Measurements from ENCODE around the gene LRIT3.
"Not testable (repeated sequence)": the region's sequence is repeated elsewhere in the genome, so short reads cannot be mapped to it uniquely, and the experiment has no call there.

Gene LRIT3

DNA sequence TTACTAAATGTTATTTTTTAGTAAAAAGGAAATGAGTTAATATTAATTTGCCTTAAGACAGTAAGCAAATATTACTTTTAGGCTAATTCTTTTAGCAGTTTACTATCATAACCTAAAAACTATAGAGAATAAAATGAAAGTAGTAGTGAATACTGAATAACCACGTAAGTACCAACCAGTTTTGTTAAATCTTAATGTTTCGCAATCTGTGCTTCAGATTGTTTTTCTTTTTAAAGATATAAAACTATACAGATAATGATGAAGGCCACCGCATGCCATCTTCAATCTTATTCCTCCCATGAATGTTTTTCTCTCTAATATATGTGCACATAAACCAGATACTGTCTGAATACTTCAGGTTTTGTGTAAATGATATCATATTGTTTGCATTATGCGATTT lies 14.2 kb upstream of the LRIT3 start:
- H3K4me3 ChIP-seq (ENCODE audit: low read depth, low read length) = no peak overlapping the region
- no peak for DNase-seq
- no peaks in the 10 kb centered on the region for H3K9me3 ChIP-seq
- TF ChIP-seq, protein P1, sequence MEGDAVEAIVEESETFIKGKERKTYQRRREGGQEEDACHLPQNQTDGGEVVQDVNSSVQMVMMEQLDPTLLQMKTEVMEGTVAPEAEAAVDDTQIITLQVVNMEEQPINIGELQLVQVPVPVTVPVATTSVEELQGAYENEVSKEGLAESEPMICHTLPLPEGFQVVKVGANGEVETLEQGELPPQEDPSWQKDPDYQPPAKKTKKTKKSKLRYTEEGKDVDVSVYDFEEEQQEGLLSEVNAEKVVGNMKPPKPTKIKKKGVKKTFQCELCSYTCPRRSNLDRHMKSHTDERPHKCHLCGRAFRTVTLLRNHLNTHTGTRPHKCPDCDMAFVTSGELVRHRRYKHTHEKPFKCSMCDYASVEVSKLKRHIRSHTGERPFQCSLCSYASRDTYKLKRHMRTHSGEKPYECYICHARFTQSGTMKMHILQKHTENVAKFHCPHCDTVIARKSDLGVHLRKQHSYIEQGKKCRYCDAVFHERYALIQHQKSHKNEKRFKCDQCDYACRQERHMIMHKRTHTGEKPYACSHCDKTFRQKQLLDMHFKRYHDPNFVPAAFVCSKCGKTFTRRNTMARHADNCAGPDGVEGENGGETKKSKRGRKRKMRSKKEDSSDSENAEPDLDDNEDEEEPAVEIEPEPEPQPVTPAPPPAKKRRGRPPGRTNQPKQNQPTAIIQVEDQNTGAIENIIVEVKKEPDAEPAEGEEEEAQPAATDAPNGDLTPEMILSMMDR (IDR thresholded peaks at IDR 0.05; ENCODE audit: low read depth, low read length) = no peak
- H3K27me3 ChIP-seq = no peaks in the 10 kb centered on the region
- no peaks in the 10 kb centered on the region for H3K4me1 ChIP-seq
- H3K36me3 ChIP-seq = no peaks in the 10 kb centered on the region

DNA sequence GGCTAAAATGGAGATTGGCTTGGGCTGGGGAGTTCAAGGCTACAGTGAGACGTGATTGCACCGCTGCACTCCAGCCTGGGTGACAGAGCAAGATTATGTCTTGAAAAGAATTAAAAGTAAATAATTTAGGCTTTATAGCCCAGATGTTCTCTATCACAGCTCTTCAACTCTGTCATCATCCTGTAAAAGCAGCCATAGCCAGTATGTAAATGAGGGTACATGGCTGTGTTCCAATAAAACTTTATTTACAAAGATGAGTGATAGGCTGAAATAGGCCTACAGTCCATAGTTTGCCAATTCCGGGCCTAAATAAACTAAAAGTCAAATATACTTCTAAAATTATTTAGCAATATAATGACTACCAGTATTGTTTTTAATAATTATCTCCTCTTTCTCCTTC lies 10.9 kb upstream of the LRIT3 start:
- TF ChIP-seq, protein P1 (IDR thresholded peaks at IDR 0.05; ENCODE audit: low read depth, low read length) = no peak
- Histone ChIP-seq H3K9me3 (no peaks in the 10 kb centered on the region), H3K27me3 (no peaks in the 10 kb centered on the region), H3K36me3 (no peaks in the 10 kb centered on the region), H3K4me1 (no peaks in the 10 kb centered on the region), H3K4me3 (ENCODE audit: low read depth, low read length) (no peak overlapping the region)
- DNase-seq = no peak

DNA sequence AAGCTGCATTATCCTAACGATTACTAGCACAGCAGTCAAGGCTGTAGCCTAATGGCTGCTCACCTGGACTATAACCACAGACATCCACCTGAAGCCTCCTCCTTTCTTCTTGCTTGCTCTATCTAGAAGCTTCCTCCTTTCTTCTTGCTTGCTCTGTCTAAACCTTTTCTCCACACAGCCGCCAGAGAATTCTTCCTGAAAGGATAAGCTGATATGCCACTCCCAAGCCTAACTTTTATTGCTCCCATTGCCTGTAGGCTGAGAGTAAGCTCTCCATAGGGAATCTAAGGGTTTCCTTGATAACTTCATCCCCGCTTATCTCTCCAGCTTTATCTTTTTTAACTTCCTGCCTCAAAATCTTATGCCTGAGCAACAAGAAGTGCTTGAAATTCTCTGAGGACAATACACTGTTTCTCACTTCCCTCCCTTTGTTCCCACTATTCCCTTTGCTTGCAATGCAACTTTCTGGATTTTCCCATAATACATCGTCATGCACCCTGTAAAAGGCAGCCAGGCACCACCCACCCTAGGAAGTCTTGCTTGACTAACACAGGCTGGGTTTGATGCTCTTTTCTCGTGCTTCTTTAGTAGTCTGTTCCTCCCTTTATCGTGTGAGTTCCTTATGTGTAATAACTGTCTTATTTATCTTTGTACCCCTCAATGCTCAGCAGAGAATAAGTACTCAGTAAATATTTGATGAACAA lies 1.4 kb upstream of the LRIT3 start:
- no peak overlapping the region for H3K4me3 ChIP-seq (ENCODE audit: low read depth, low read length)
- H3K27me3 ChIP-seq = peaks cover 10% of the 10 kb centered on the region
- H3K4me1 ChIP-seq = no peaks in the 10 kb centered on the region
- H3K9me3 ChIP-seq = no peaks in the 10 kb centered on the region
- TF ChIP-seq, protein P1 (IDR thresholded peaks at IDR 0.05; ENCODE audit: low read depth, low read length) = no peak
- no peaks in the 10 kb centered on the region for H3K36me3 ChIP-seq
- DNase-seq = no peak

DNA sequence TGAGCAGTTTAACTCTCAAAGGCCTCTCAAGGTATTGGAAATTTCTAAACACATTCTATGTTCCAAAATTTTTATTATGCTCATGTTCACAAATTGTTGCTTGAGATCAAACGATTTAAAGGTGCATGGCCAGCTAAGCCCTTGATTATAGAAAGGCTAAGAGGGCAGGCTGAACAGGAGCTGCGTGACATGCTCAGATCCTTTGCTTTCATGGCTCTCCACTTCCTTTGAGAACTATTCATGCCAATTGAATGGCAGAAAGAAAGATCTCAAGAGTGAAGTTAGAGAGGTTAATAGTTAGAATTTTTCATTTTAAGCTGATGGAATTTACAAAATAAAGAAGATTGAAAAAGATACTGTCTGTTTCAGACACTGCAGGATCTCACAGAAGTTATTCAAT lies 594 bp downstream of the LRIT3 start:
- H3K9me3 ChIP-seq = no peaks in the 10 kb centered on the region
- no peaks in the 10 kb centered on the region for H3K4me1 ChIP-seq
- TF ChIP-seq, protein P1 (IDR thresholded peaks at IDR 0.05; ENCODE audit: low read depth, low read length) = no peak
- no peak overlapping the region for H3K4me3 ChIP-seq (ENCODE audit: low read depth, low read length)
- peaks cover 10% of the 10 kb centered on the region for H3K27me3 ChIP-seq
- DNase-seq = no peak
- no peaks in the 10 kb centered on the region for H3K36me3 ChIP-seq

DNA sequence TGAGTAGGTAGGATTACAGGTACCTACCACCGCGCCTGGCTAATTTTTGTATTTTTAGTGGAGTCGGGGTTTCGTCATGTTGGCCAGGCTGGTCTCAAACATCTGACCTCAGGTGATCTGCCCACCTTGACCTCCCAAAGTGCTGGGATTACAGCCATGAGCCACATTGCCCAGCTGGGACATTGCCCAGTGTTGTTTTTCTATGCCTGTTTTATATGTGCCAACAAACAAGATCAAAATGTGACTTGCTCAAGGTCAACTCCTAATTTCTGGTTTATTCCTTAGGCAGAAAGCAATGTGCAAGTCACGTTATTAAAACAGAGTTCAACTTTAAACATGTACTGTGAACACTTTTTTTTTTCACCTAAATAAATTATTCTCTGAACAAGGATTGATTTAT lies 2.7 kb downstream of the LRIT3 start:
- peaks cover 10% of the 10 kb centered on the region for H3K27me3 ChIP-seq
- H3K4me1 ChIP-seq = no peaks in the 10 kb centered on the region
- H3K4me3 ChIP-seq (ENCODE audit: low read depth, low read length) = no peak overlapping the region
- DNase-seq = no peak
- H3K36me3 ChIP-seq = no peaks in the 10 kb centered on the region
- no peaks in the 10 kb centered on the region for H3K9me3 ChIP-seq
- TF ChIP-seq, protein P1 (IDR thresholded peaks at IDR 0.05; ENCODE audit: low read depth, low read length) = no peak

DNA sequence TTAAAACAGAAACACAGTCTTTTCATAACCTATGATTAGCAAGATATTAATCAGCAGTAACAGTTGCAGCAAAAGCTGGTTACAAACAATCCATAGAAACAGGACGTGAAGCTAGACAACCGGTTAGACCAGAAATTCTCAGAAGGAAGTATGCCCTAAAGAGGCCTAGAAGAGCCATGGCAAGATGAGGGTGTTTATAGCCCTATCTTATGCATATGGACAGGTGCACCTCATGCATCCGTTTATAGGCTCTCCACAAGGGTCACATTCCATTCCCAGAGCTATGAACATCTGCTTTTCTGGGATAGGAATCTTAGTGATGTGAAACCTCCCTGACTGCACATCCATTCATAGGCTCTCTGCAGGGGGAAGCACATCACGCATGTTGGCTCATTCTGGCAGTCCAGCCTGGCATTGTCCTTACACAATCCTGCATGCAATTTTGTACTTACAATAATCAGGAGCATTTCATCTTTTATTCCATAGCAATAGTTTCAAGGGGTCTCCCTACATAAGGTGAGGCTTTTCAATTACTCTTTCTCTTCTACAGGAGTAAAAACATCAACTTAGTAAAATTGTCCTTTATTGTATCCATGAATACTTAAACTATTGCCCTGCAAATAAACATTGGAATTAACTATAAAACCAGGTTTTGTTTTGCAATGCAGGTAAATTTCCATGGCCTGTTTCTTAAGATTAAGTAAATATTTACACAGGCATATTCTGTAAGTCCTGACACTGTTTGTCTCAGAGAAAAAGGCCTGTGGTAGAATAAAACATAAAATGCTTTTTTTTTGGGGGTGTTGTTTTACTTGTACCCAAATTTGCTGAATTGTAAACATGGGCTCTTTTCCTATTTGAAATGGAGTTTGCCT lies 11.8 kb downstream of the LRIT3 start:
- not testable (repeated sequence) for H3K36me3 ChIP-seq; DNase-seq; H3K27me3 ChIP-seq; H3K4me1 ChIP-seq; H3K4me3 ChIP-seq (ENCODE audit: low read depth, low read length); H3K9me3 ChIP-seq

Measured in BE2C (cell line).